ENCODE results near the gene TNFRSF13B.
"Not testable (repeated sequence)": the region's sequence is repeated elsewhere in the genome, so short reads cannot be mapped to it uniquely, and the experiment has no call there.

Gene TNFRSF13B

DNA sequence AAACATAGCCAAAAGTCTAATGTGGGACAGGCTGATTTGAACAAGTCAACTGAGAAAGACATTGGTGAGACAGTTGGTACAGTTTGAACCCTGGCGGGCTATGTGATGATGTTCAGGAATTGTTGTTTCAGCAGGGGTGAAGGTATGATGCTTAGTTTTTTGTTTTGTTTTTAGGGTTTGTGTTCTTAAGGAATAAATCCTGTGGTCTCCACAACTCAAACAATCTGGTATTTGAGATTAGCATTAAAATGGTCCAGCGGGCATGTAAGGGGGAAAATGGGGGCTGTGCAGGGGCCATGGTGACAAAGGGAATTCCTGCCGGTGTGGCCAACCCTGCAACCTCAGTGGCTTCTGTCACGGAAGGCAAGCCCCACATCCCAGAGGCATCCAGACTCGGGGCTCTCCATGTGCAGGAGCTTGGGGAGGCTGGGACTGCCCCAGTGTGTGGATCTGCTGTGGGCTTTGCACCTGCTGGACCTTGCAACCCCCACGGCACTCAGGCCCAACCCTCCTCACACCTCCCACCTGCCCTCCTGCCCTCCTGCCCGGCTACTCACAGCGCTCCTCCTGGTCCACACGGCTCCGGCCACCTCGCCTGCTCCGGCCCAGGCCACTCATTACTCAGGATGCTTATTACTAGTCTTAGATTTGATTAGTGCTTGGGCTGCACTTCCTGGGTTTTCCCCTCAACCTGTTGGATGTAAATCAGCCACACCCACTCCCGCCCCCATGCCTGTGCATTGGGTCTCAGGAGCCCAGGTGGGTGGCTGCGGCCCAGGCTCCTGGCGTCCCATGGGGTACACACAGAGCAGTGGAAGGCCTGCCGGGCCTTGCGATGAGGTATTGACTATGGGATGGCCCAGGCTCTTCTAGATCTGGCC, at the start of gene TNFRSF13B:
Gene TNFRSF13B (minus strand): TSS at position 661 of the 881 bp plus-strand sequence. CDS start 43 bp downstream, at position 618.
- no peak for DNase-seq (ENCODE audit: low read depth, low spot score)

DNA sequence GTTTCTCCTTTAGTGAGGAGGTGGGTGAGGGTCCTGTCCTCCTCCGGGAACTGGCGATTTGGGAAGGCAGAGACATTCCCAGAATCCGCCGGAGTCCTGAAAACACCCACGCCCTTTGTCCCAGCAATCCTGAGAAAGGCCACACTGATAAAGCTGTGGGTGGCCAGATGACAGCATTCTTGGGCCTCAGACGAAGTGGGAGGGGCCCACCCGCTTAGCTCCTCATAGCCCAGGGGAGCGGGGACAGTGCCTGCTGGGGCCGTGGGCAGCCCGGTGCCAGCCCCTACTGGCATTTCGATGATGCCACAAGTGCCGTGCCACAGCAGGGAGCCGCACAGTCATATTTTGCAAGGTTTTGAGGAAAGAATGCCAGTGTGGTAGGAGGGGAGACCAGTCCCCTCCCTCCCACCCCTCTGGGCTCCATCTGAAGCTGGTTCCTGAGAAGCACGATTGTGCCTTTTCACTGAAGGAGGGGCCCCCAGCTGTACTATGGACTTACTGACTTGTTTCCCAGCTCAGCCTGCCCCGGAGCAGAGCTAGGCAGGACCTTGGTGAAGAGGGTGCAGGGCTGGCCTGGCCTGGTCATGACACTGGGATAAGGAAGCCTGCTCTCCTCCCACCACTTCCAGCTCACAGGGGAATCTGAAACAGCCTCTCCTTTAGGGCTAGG, 49.4 kb upstream of the TNFRSF13B start:
- no peak for DNase-seq (ENCODE audit: low read depth, low spot score)

DNA sequence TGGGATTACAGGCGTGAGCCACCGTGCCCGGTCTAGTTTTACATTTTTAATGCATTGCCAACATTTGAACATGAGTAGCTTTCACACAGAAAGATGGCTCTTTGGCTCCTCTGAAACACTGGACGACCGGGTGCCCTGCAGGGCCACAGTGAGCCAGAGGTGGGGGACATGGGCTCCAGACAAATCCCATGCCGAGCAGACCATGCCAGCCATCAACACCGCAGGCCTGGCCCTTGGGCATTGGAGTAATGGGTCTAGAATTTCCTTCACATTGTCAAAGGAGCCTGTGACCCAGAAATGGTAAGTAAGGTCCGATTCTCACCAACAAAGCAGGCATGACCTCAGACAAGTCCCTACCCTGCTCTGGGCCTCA, 48.9 kb upstream of the TNFRSF13B start:
- DNase-seq (ENCODE audit: low read depth, low spot score), result no peak

DNA sequence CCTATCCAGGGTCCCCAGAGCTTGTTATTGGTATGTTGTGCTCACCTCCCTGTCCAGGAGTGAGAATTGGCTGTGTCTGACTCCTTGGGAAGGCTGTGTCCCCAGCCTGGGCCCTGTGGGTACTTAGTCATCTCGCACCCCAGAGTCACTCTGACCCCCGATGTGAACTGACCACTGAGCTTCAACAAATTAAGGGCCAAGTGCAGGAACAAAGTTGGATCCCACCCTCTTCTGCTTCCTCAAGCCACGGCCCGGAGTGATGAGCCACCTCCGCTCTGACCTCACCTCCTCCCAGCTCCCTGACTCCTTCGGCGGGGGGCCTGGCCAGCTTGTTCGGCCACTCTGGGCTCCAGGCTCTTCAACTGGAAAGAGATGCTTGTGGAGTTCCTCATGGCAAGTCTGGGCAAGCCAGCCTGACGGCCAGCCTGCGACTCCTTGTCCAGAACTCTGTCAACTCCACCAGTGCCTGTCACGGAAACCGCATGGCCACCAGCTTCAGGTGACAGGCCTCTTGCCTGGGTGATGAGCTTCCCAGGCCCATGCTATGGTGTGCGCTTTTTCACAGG, 48.1 kb upstream of the TNFRSF13B start:
- no peak for DNase-seq (ENCODE audit: low read depth, low spot score)

DNA sequence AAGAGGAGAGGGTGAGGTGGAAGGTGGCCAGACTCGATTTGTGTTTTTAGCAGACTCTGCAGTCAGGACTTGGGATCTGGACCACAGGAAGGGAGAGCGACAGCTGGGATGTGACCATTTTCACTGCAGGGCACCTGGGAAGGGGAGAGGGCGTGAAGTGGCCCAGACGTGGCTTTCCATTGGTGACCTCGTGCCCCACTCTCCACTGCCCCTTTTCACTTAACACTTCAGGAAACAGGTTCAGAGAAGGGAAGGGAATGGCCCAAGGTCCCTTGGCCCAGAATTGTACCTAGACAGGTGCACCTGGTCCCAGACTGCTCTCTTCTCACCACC, 47.5 kb upstream of the TNFRSF13B start:
- no peak for DNase-seq (ENCODE audit: low read depth, low spot score)

DNA sequence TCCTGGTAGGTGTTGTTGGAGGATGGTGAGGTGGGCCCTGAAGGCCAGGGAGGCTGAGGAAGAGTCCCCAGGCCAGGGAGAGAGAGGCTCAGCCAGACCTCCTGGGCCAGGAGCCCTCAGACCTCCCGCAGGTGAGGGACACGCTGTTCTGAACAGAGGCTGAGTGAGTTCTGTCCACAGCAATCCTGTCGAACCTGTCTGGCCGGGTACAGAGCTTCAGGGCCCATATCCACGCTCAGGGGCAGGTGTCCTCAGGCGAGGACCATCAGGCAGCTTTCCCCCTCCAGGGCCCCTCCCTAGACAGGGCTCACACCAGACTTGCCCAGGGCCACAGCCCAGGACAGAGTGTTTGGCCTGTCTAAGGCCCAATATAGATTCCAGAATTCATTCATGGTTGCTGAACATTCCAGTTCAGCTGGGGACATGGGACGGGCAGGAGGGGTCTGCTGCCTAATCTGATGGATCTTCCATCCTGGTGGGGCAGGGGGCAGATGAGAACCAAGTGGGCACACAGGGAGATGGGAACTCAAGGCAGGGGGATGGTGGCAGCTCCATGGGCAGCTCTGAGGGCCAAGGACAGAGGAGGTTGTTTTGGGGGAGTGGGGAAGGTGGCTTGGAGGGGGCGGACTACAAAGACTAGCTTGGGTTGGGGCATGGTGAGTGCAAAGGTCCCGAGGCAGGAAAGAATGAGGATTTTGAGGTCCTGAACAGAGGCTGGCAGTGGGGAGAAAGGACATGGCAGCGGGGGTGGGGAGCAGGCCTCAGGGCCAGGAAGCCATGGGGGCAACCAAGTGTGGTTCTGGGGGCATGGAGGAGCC, 46.9 kb upstream of the TNFRSF13B start:
- DNase-seq (ENCODE audit: low read depth, low spot score), result no peak

DNA sequence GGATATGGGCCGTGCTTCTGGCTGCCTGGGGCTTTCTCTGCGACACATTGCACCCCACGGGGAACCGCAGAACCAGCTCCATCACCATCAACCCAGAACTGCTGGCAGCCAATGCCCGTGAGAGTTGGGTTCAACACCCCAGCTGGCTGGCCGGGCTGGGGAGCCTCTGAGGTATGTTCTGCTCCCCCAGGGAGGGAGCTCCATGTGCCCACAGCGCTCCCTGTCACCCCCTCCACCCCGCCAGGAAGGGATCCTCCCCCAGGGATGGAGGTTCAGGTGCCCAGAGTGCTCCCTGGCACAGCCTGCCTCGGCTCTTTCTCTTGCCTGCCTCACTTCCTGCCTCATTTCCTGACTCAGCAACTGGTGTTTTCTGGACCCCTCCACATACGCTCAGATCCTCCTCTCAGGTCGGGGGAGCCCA, 46.1 kb upstream of the TNFRSF13B start:
- DNase-seq (ENCODE audit: low read depth, low spot score), result no peak

DNA sequence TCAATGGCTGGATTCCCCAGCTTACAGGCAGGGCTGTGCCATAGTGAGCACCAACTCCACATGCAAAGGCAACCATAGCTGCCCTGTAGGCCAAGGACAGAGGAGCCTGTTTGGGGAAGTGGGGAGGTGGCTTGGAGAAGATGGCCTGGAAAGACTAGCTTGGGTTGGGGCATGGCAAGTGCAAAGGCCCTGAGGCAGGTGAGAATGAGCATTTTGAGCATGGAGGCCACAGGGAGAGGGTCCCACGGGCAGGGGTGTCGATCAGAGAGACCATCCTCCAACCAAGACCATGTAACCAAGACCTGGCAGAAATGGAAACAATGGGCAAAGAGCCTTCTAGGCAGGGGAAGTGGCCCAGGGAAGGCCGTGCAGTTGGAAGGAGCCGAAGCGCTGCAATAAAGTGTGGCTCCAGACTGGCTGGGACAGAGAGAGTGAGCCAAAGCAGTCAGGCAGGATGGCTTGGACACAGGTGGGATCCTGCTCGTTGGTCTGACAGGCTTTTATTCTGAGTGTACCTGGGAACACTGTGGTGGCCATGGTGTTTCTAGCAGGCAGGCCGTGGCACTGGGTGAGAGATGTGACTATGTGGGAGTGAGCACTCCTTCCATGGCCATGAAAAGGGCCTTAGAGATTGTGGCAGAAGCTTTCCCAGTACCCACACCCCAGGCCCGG, 45.6 kb upstream of the TNFRSF13B start:
- DNase-seq (ENCODE audit: low read depth, low spot score), result no peak

DNA sequence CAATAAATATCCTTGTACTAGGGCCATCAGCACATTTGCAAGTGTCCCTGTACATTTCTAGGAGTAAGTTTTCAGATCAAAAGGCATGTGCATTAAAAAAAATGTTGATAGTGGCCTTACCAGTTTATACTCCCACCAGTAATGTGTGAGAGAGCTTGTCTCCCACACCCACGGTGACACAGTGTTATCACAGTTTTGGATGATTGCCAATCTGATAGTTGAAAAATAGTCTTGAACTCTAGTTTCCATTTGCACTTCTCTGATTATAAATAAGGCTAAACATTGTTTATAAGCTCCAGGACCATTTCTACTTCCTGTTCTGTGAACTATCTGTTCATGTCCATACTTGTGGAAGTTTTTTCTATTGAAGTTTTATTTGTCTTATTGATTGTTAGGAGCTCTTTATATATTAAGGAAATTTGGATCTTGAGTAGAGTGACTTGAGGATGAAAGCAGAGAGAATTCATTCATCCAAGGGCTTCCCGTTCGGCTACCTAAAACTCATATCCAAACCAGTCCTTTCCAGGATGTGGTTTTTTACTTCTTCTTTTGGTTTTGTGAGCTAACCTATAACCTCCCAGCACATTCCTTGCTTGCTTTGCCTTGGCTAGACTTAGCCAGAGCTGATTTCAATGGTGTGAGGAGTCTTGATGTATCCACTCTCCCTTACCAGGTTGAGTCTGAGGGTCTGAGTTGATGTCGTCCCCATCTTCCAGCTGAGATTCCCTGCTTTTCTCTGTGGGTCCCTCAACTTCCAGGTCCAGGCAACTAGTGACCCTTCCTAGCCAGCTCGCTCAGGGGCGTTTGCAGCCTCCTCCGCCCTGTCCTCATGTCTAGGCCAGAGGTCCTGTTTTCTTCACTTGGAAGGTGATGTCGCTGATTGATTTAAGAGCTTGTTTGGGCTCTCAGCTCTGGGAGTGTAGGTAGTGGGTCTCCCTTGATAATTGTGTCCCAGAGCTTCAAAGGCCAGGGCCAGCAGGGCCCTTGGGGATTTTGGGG, 44.6 kb upstream of the TNFRSF13B start:
- not testable (repeated sequence) for DNase-seq (ENCODE audit: low read depth, low spot score)

DNA sequence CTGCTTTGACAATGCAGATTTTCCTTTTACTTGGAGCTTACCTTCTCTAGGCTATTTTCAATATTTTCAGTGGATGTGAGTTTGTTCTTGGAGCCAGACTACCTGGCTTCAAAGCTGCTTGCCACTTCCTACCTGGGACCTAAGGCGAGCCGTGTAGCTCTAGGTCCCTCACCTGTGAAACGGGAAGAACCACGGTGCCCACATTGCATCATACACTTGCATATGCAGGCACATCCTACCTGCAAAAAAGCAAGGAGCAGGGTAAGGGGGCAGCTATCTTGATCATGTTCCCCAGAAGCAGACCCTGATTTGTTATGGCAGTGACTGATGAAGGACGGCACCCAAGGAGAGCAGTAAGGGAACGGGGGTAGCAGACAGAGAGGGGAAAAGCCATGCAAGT, 43.3 kb upstream of the TNFRSF13B start:
- DNase-seq (ENCODE audit: low read depth, low spot score), result no peak

DNA sequence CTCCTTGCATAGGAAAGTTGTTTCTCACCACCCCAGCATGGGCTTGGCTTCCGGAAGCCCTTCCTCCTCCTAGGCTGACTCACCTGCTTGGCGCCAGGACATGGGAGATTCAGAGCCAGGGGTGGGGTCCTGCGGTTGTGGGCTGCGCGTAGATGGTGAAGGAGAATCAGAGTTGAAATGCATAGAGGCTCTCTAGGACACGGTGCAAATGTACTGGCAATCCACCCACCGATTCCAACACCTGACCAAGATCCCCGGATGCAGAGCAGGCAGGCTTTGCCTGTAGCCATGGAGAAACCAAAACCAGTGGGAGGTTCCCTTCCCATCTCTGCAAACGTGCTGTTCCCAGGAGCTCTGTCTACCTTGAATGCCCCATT, 42.8 kb upstream of the TNFRSF13B start:
- DNase-seq (ENCODE audit: low read depth, low spot score), result not testable (repeated sequence)

DNA sequence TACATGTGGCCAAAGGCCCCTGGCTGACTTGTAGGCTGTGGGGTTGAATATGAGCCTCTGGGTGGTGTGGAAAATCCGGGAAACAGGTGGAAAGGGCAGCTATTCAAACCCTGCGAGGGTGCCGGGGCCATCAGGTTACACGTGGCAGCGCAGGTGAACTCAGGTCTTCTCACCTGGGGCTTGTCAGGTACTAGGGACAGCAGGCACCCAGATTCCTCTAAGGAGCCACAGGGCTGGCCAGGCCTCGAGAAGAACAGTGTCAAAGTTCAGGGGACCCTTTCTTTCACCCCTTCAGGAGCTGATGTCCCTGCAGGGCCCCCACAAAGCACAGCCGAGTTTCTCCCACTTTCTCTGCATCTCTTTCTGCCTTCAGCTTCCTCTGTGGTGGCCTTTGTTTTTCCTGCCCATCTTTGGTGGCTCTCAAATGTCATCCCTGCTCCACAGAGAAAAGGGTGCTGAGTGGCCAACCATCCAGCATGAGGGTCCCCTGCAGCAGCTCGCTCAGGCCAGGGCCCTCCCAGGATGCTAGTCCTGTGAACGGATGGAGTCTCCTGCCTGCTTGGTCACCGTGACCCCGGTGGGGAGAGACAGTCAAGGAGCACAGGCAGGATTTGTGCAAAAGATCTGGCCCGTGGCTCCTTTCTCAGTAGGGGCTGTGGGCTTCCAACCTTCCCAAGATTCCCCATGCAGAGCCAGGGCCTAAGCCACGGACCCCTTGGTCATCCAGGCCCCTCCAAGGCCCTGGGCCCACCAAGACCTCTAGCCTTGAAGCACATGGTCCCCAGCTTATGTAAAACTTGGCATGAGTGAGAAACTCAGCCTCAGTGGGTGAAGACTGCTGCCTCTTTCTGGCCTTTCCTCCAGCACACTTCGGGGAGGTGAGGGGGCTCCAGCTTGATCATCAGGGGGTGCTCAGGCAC, 42.2 kb upstream of the TNFRSF13B start:
- not testable (repeated sequence) for DNase-seq (ENCODE audit: low read depth, low spot score)

DNA sequence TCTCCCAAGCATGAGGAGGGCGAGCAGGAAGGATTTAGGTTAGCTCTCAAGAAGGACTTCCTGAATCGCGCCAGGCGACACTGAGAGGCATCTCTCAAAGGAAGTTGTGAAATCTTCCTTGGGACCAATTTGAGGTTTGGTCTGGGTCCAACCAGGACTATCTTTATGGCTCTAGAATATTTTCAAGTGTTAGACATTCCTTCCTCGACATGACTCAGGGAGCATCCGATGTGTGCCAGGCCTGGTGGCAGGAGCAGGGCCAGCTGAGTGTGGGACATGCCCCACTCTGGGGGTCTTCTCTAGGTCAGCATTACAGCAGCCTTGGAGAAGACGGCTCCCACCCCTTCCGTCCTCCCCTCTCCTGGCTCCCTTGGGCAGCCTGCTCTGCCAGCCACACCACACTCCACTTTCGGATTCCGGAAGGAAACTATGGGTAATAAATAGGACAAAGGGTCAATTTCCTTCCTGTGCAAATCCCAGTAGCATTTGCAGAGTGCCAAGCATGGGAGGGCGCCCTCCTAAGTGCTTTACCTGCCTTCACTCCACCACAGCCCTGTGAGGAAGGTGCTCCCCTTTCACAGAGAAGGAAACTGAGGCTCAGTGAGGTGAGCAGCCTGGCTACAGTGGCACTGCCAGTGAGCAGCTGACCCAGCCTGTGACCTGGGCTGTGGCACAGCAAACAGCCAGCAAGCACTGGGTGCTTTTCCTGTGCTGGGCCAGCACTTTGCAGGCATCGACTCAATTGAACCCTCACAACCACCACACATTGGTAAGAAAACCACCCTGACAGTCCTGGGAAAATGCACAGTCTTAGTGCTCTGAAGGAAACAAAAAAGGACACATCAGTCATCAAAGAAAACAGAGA, 39.4 kb upstream of the TNFRSF13B start:
- not testable (repeated sequence) for DNase-seq (ENCODE audit: low read depth, low spot score)

DNA sequence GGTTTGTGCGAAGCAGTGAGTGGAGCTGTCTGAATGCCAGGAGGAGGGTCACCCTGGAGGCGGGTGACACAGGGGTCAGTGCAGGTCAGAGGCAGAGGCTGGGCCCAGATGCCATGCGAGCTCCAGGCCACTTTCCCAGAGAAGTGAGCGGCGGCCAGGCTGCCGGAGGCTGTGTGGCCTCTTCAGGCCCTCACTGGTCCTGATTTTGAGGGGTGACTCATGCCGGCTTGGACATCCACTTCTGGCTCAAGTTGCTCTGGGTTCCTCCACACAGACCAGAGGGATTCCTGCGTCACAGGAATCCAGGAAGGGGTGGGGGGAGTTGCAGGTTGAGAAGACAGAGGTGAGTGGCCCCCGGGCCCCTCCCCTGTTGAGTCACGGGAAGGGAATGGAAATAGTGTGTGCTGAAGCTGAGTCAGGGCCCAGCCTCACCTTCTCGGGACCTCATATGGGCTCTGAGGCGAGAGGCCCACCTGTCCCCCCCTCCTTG, 38.7 kb upstream of the TNFRSF13B start:
- not testable (repeated sequence) for DNase-seq (ENCODE audit: low read depth, low spot score)

DNA sequence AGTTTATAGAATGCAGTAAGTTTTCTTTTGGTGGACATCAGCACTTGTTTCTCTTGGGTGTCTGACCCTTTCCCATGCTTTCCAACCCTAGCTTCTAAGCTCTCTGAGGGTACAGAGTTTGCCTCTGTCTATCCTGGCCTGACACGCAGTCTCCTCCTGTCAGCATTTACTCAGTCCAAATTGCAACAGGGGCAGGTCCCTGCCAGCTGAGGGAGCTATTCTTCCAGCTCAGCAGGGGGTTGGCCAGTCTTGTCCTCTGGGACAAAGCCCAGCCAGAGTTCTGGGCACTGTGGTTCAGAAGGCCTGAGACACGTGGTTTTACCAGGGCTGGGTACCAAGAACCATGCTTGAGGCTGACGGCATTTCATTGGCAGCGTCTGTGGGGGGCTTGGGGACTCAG, 38.1 kb upstream of the TNFRSF13B start:
- DNase-seq (ENCODE audit: low read depth, low spot score), result not testable (repeated sequence)

DNA sequence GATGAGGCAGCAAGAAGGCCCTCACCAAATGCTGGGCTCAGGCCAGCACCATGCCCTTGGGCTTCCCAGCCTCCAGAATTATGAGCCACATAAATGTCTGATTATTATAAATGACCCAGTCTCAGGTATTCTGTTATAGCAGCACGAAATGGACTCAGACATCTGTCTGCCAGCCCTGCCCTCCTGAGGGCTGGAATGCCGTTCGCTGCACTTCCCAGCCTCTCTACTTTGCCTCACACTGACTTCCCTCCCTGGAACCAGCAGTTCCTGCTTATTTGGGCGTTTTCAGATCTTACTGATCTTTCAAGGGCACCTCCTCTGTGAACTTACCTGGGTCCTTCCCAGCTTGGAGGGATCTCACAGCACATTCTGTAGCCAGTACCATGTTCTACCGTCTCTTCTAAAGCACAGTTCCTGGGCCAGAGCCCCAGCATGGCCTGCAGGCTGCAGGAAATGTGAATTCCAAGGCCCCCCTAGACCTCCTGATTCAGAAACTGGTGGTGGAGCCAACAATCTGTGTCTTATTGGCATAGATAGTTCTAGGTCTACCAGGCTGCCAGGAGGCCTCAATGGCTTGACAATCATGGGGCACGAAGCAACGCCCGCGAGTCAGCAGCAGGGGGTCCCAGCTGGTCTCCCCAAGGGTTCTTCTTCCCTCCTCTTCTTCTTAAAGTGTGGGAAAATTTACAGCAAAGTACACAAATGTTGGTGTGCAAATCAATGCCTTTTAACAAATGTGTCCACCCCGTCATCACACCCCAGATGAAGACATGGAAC, 36.9 kb upstream of the TNFRSF13B start:
- DNase-seq (ENCODE audit: low read depth, low spot score), result not testable (repeated sequence)

DNA sequence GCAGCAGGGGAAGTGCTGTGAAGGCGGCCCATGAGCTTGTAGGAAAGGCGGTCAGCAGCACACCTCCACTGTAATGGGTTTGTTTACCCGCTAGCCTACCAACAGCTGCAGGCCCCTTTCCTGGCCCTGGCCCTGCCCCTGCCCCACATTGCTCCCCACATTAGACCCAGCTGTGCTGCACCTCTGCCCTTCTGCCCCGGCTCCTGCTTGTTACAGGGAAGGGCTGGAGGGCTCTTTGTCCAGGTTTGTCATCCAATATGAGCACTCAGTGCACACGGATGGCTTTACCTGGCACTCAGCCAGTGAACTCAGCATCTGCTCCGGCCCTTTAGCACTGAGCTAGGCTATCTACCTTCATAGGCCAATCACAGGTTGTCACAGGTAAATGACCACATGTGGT, 36.0 kb upstream of the TNFRSF13B start:
- not testable (repeated sequence) for DNase-seq (ENCODE audit: low read depth, low spot score)

Data from activated naive CD8-positive, alpha-beta T cell treated with anti-CD3 and anti-CD28 coated beads, Interleukin-2, amount 50 U/mL, for 16 hours (primary cell).